ENCODE data around the gene RAD51B. TPM values are rescaled to one million over a fixed set of nuclear protein-coding genes. Genes with fewer than 3 reads are reported as not detected.

RAD51B gene
- total and polyA plus RNA-seq, 3 donors from 2014 or later: 5.5 to 22.5 (median 19.1) TPM

GRCh38 chr14:68307790-68308168 lies 488.2 kb downstream of the RAD51B start:
- intact Hi-C loops (cut with DNase I; ENCODE audit: low total_unique reads): no loop called here
- Histone ChIP-seq H3K4me3 (no peak overlapping the region), H3K36me3 (ENCODE audit: low read depth, missing control alignments) (no peaks in the 10 kb centered on the region), H3K27me3 (no peaks in the 10 kb centered on the region), H3K4me1 (peaks cover 9% of the 10 kb centered on the region), H3K27ac (no peak overlapping the region), H3K9me3 (no peaks in the 10 kb centered on the region)
- WGBS, 2 donors: 44 to 60% methylated on average over 4 of the region's 4 CpGs
- no peak for TF ChIP-seq CTCF (IDR thresholded peaks at IDR 0.05)
- no peak for TF ChIP-seq POLR2A (IDR thresholded peaks at IDR 0.05)
- no peak for DNase-seq

- TF ChIP-seq CTCF (IDR thresholded peaks at IDR 0.05) (no peak), POLR2A (IDR thresholded peaks at IDR 0.05) (no peak)
- Histone ChIP-seq H3K36me3 (ENCODE audit: low read depth, missing control alignments) (no peaks in the 10 kb centered on the region), H3K27ac (peak overlapping the region in 1 of 2 donors; percentile 51), H3K27me3 (no peaks in the 10 kb centered on the region), H3K4me3 (no peak overlapping the region), H3K4me1 (peaks cover 15% of the 10 kb centered on the region), H3K9me3 (no peaks in the 10 kb centered on the region)
- intact Hi-C loops (cut with DNase I; ENCODE audit: low total_unique reads): no loop called here
- WGBS, 2 donors: 47 to 56% methylated on average over 6 of the region's 6 CpGs
- DNase-seq: no peak
Measured at GRCh38 chr14:68308726-68309520, 489.3 kb downstream of the RAD51B start.

GRCh38 chr14:68309616-68310015 lies 490.0 kb downstream of the RAD51B start:
- no peaks in the 10 kb centered on the region for H3K9me3 ChIP-seq
- H3K4me1 ChIP-seq: peaks cover 19% of the 10 kb centered on the region
- H3K27ac ChIP-seq: no peak overlapping the region
- no peaks in the 10 kb centered on the region for H3K27me3 ChIP-seq
- TF ChIP-seq POLR2A (IDR thresholded peaks at IDR 0.05) (no peak), CTCF (IDR thresholded peaks at IDR 0.05) (no peak)
- WGBS, 2 donors: 88 to 89% methylated on average over 2 of the region's 2 CpGs
- H3K4me3 ChIP-seq: no peak overlapping the region
- intact Hi-C loops (cut with DNase I; ENCODE audit: low total_unique reads): no loop called here
- no peaks in the 10 kb centered on the region for H3K36me3 ChIP-seq (ENCODE audit: low read depth, missing control alignments)
- DNase-seq: no peak

- no peak for DNase-seq
- TF ChIP-seq CTCF (IDR thresholded peaks at IDR 0.05) (no peak), POLR2A (IDR thresholded peaks at IDR 0.05) (no peak)
- Histone ChIP-seq H3K9me3 (no peaks in the 10 kb centered on the region), H3K4me1 (peaks cover 31% of the 10 kb centered on the region), H3K36me3 (ENCODE audit: low read depth, missing control alignments) (no peaks in the 10 kb centered on the region), H3K4me3 (no peak overlapping the region), H3K27me3 (no peaks in the 10 kb centered on the region), H3K27ac (no peak overlapping the region)
- 83 to 94% methylated on average over 3 of the region's 3 CpGs for WGBS, 2 donors
- intact Hi-C loops (cut with DNase I; ENCODE audit: low total_unique reads): no loop called here
Measured at GRCh38 chr14:68312300-68312699, 492.7 kb downstream of the RAD51B start.
